GM12891 (cell line): ENCODE results near the gene BAD.

ENCODE experiments used
- POLR2A ChIP-seq: IDR thresholded peaks from 2 replicates; pipeline ENCODE4 v1.6.1; 2011; ENCODE audit warnings: low read depth, low read length, control low read depth
- POLR2AphosphoS5 ChIP-seq: IDR thresholded peaks from 2 replicates; pipeline ENCODE4 v1.6.1; 2011; ENCODE audit warnings: low read depth, low read length, control low read depth
- SPI1 ChIP-seq: IDR thresholded peaks from 2 replicates; pipeline ENCODE4 v1.6.1; 2011; ENCODE audit warnings: low read depth, low read length, control low read depth
- TAF1 ChIP-seq: IDR thresholded peaks from 2 replicates; pipeline ENCODE4 v1.6.1; 2011; ENCODE audit warnings: low read depth, low read length, control low read depth

DNA sequence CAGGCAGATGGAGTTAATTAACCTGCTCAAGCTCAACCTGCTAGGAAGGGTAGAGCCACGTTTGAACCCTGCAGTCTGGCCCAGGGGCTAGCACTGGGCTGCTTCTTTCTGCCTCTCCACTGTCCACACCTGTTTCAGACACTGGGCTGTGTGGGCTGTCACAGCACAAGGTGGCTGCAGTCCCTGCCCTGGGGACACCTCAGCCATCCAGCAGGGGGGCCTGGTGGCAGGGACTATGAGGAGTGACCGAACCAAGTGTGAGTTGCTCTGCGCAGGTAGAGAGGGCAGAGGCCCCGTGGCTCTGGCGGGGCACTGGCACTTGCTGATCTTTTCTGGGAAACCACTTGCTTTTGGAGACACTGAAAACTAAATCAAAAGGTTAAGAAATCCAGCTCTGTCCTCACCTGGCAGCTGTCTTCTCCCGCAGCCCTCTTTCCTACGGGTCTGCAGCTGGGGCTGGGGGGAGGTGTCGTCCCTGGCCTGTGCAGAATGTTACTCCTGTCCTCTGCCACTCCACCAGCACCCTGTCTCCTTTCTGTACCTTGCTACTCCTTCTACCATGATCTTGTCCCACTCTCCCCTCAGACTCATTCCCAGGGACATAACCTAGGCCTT, 5.8 kb downstream of the BAD start:
- no peak for TF ChIP-seq POLR2A
- no peak for TF ChIP-seq POLR2AphosphoS5
- TF ChIP-seq TAF1, result no peak
- TF ChIP-seq SPI1, result no peak
